H9 (cell line): Measurements from ENCODE around the gene S100A2. TPM values are rescaled to one million over a fixed set of nuclear protein-coding genes. Genes with fewer than 3 reads are reported as not detected.

Source experiments
- DNase-seq: peaks from one replicate; pipeline ENCODE4 v3.0.0-alpha.2; 2017
- H2AFZ ChIP-seq: one replicate; pipeline ENCODE4 v1.6.1; 2013; ENCODE audit warnings: mild to moderate bottlenecking, low read length, control low read depth, moderate library complexity
- H2AK5ac ChIP-seq: 2 replicates; pipeline ENCODE4 v1.6.1; 2013; ENCODE audit warnings: low read length, control low read depth, mixed read lengths; ENCODE audit not compliant: insufficient read length
- H2BK120ac ChIP-seq: one replicate; pipeline ENCODE4 v1.6.1; 2013; ENCODE audit warnings: low read depth, mild to moderate bottlenecking, low read length, control low read depth, inconsistent platforms; ENCODE audit not compliant: poor library complexity, severe bottlenecking
- H2BK12ac ChIP-seq: 2 replicates; pipeline ENCODE4 v1.6.1; 2013; ENCODE audit warnings: low read length, control low read depth, mixed read lengths, low read depth; ENCODE audit not compliant: insufficient read length
- H2BK15ac ChIP-seq: 2 replicates; pipeline ENCODE4 v1.6.1; 2013; ENCODE audit warnings: low read depth, low read length, control low read depth
- H2BK20ac ChIP-seq: one replicate; pipeline ENCODE4 v1.6.1; 2013; ENCODE audit warnings: low read depth, mild to moderate bottlenecking, low read length, control low read depth, inconsistent platforms; ENCODE audit not compliant: poor library complexity, severe bottlenecking
- H2BK5ac ChIP-seq: 2 replicates; pipeline ENCODE4 v1.6.1; 2013; ENCODE audit warnings: low read length, control low read depth, mixed read lengths; ENCODE audit not compliant: insufficient read length
- H3K14ac ChIP-seq: 2 replicates; pipeline ENCODE4 v1.6.1; 2013; ENCODE audit warnings: low read length, control low read depth; ENCODE audit not compliant: insufficient read depth
- H3K18ac ChIP-seq: 2 replicates; pipeline ENCODE4 v1.6.1; 2013; ENCODE audit warnings: low read depth, mild to moderate bottlenecking, mixed read lengths, low read length, control low read depth; ENCODE audit not compliant: insufficient read length
- H3K23ac ChIP-seq: 2 replicates; pipeline ENCODE4 v1.6.1; 2013; ENCODE audit warnings: low read length, control low read depth, mixed read lengths, low read depth; ENCODE audit not compliant: insufficient read length
- H3K23me2 ChIP-seq: 2 replicates; pipeline ENCODE4 v1.6.1; 2013; ENCODE audit warnings: low read depth, mild to moderate bottlenecking, mixed read lengths, low read length, control low read depth; ENCODE audit not compliant: insufficient read length, poor library complexity, severe bottlenecking
- H3K27ac ChIP-seq: 2 replicates; pipeline ENCODE4 v1.5.1; 2013; ENCODE audit warnings: low read length, control low read depth, mixed read lengths, low read depth; ENCODE audit not compliant: insufficient read length
- H3K27me3 ChIP-seq: 2 replicates; pipeline ENCODE4 v1.6.1; 2013; ENCODE audit warnings: low read length, control low read depth, inconsistent platforms; ENCODE audit not compliant: insufficient read depth
- H3K4ac ChIP-seq: 2 replicates; pipeline ENCODE4 v1.6.1; 2013; ENCODE audit warnings: low read depth, mild to moderate bottlenecking, control low read depth, inconsistent platforms, low read length, moderate library complexity
- H3K4me1 ChIP-seq: 2 replicates; pipeline ENCODE4 v1.6.1; 2013; ENCODE audit warnings: low read length, control low read depth, inconsistent platforms; ENCODE audit not compliant: insufficient read depth
- H3K4me2 ChIP-seq: 2 replicates; pipeline ENCODE4 v1.6.1; 2013; ENCODE audit warnings: low read length, control low read depth, mixed read lengths; ENCODE audit not compliant: insufficient read length, insufficient read depth
- H3K56ac ChIP-seq: 2 replicates; pipeline ENCODE4 v1.6.1; 2013; ENCODE audit warnings: low read depth, mild to moderate bottlenecking, mixed read lengths, low read length, control low read depth; ENCODE audit not compliant: insufficient read length
- H3K79me1 ChIP-seq: 2 replicates; pipeline ENCODE4 v1.6.1; 2013; ENCODE audit warnings: low read depth, mild to moderate bottlenecking, moderate library complexity, low read length, control low read depth, inconsistent platforms; ENCODE audit not compliant: insufficient read depth, poor library complexity, severe bottlenecking
- H3K79me2 ChIP-seq: 2 replicates; pipeline ENCODE4 v1.6.1; 2013; ENCODE audit warnings: low read length, control low read depth, inconsistent platforms; ENCODE audit not compliant: insufficient read depth
- H3K9ac ChIP-seq: 2 replicates; pipeline ENCODE4 v1.6.1; 2013; ENCODE audit warnings: low read length, control low read depth, mixed read lengths; ENCODE audit not compliant: insufficient read length; ENCODE audit errors: extremely low read depth
- H3K9me3 ChIP-seq: one replicate; pipeline ENCODE4 v1.6.1; 2013; ENCODE audit warnings: low read depth, low read length, inconsistent platforms; ENCODE audit not compliant: control insufficient read depth
- H3T11ph ChIP-seq: one replicate; pipeline ENCODE4 v1.6.1; 2013; ENCODE audit warnings: mild to moderate bottlenecking, low read length, control low read depth, inconsistent platforms
- H4K20me1 ChIP-seq: one replicate; pipeline ENCODE4 v1.6.1; 2013; ENCODE audit not compliant: control insufficient read depth, insufficient read length, insufficient read depth
- H4K5ac ChIP-seq: 2 replicates; pipeline ENCODE4 v1.6.1; 2013; ENCODE audit warnings: low read depth, mild to moderate bottlenecking, mixed read lengths, low read length, control low read depth; ENCODE audit not compliant: insufficient read length
- H4K8ac ChIP-seq: replicated peaks from 2 replicates; pipeline ENCODE4 v1.6.1; 2013; ENCODE audit warnings: low read length, control low read depth, mixed read lengths, low read depth; ENCODE audit not compliant: insufficient read length
- H4K91ac ChIP-seq: 2 replicates; pipeline ENCODE4 v1.6.1; 2013; ENCODE audit warnings: low read depth, mild to moderate bottlenecking, moderate library complexity, mixed read lengths, low read length, control low read depth; ENCODE audit not compliant: insufficient read length
- H3K27ac Mint-ChIP-seq, 3 experiments: 2 replicates in 2 of 3; 3 replicates in 1 of 3; pipeline ENCODE4 v1.8.0; 2020 to 2021; ENCODE audit warnings: mixed read lengths in 3 of 3, mild to moderate bottlenecking in 1 of 3, moderate library complexity in 1 of 3
- H3K27me3 Mint-ChIP-seq: 2 replicates; pipeline ENCODE4 v1.8.0; 2021; ENCODE audit warnings: low read depth, mild to moderate bottlenecking, moderate library complexity, mixed read lengths
- H3K36me3 Mint-ChIP-seq, 3 experiments: 2 replicates in 2 of 3; 3 replicates in 1 of 3; pipeline ENCODE4 v1.8.0; 2020 to 2021; ENCODE audit warnings: low read depth in 3 of 3, mixed read lengths in 3 of 3; ENCODE audit not compliant: insufficient read depth in 1 of 3
- H3K4me1 Mint-ChIP-seq, 2 experiments: 2 replicates each; pipeline ENCODE4 v1.8.0; 2020; ENCODE audit warnings: mixed read lengths in 2 of 2
- H3K4me3 Mint-ChIP-seq, 2 experiments: 2 replicates in 1 of 2; 3 replicates in 1 of 2; pipeline ENCODE4 v1.8.0; 2020 to 2021; ENCODE audit warnings: mild to moderate bottlenecking in 2 of 2, mixed read lengths in 2 of 2, moderate library complexity in 1 of 2
- H3K9me3 Mint-ChIP-seq, 2 experiments: 2 replicates in 1 of 2; 3 replicates in 1 of 2; pipeline ENCODE4 v1.8.0; 2020; ENCODE audit warnings: mild to moderate bottlenecking in 2 of 2, mixed read lengths in 2 of 2, moderate library complexity in 1 of 2
- CTCF ChIP-seq: fragments of 200-600 bp; sonication (generic); conservative IDR thresholded peaks from 3 replicates; pipeline ENCODE4 v1.8.0; 2021; ENCODE audit warnings: antibody characterized with exemption, mild to moderate bottlenecking
- WGBS: extraction: QIAGEN DNeasy Blood & Tissue Kit; methylation state at CpG from one replicate; pipeline ENCODE4 v1.1.7; 2013; ENCODE audit warnings: missing lambda C conversion rate, low lambda C conversion rate, mixed read lengths; ENCODE audit not compliant: insufficient read length; ENCODE audit errors: extremely low coverage; 5-methylcytosine and 5-hydroxymethylcytosine counted together
- total RNA-seq: library from RNA; stranded (reverse); gene quantifications from 2 replicates; pipeline ENCODE4 v1.2.1, GENCODE V29; 2021

Gene S100A2
- total RNA-seq, 1 experiment from 2014 or later = 0.57 TPM

GRCh38 chr1:153527683-153528040 lies 38.0 kb downstream of the S100A2 start:
- Histone ChIP-seq H3K23me2 (no peaks in the 10 kb centered on the region), H2BK5ac (no peak overlapping the region), H3K27me3 (no peaks in the 10 kb centered on the region), H3K4ac (no peak overlapping the region), H3K9me3 (no peaks in the 10 kb centered on the region), H2BK120ac (no peak overlapping the region), H3K56ac (no peak overlapping the region), H4K5ac (no peak overlapping the region), H4K91ac (no peak overlapping the region), H3K79me2 (no peaks in the 10 kb centered on the region), H2AFZ (no peak overlapping the region), H3K4me1 (peaks cover 8% of the 10 kb centered on the region; the same call in 1 of the 2 replicates), H3K79me1 (no peaks in the 10 kb centered on the region), H2BK15ac (no peak overlapping the region), H2BK12ac (no peak overlapping the region), H3T11ph (no peak overlapping the region), H3K23ac (no peak overlapping the region), H3K18ac (no peak overlapping the region), H3K9ac (no peak overlapping the region), H3K14ac (no peak overlapping the region), H3K4me2 (no peak overlapping the region), H2BK20ac (no peak overlapping the region), H4K20me1 (no peaks in the 10 kb centered on the region), H4K8ac (no peak overlapping the region), H3K27ac (no peak overlapping the region), H2AK5ac (no peak overlapping the region)
- no peak for TF ChIP-seq CTCF
- Mint-ChIP-seq H3K27ac (peak overlapping the region in 1 of 3 experiments; percentile 44; a peak in 1 of 7 replicates), H3K27me3 (peaks cover 9% of the 10 kb centered on the region), H3K36me3 (no peaks in the 10 kb centered on the region), H3K4me1 (peaks cover 30 to 33% of the 10 kb centered on the region in 2 experiments), H3K4me3 (no peak overlapping the region), H3K9me3 (peaks cover 0 to under 1% of the 10 kb centered on the region in 2 experiments; a peak in 1 of 5 replicates)
- no peak for DNase-seq
- WGBS = no CpG with 5 or more reads among the region's 5 CpGs
